GM18505 (cell line): ENCODE results near the gene GSTM1.
"Not testable (repeated sequence)": the region's sequence is repeated elsewhere in the genome, so short reads cannot be mapped to it uniquely, and the experiment has no call there.

ENCODE experiments used
- ATAC-seq: cut with Tn5 transposase; IDR thresholded peaks from one replicate; pipeline ENCODE4 v1.9.1; 2021; ENCODE audit not compliant: unreplicated experiment
- POLR2A ChIP-seq: IDR thresholded peaks from 4 replicates; pipeline ENCODE4 v1.6.1; 2011; ENCODE audit warnings: borderline replicate concordance; ENCODE audit not compliant: insufficient read depth, insufficient read length; ENCODE audit errors: extremely low read depth

The GSTM1 gene

GRCh38 chr1:109704173-109704572 is 16.6 kb downstream of the GSTM1 start:
- ATAC-seq, result no peak
- TF ChIP-seq POLR2A, result no peak

DNA sequence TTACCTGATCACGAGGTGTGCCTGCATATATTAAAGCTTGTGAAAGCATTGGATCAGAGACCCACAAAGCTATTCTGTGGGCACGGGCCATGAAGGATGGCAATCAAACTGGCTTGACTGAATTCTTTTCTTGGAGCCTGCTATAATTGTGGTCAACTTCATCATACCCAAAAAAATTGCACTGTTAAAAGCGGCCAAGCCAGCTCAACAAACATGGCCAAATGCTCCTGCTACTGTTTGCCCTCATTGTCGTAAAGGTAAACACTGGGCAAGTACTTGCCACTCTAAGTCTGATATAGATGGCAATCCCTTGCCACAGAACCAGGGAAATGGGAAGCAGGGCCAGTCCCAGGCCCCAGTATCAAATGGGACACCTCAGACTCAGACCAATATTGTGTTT is 17.8 kb downstream of the GSTM1 start:
- no peak for TF ChIP-seq POLR2A

DNA sequence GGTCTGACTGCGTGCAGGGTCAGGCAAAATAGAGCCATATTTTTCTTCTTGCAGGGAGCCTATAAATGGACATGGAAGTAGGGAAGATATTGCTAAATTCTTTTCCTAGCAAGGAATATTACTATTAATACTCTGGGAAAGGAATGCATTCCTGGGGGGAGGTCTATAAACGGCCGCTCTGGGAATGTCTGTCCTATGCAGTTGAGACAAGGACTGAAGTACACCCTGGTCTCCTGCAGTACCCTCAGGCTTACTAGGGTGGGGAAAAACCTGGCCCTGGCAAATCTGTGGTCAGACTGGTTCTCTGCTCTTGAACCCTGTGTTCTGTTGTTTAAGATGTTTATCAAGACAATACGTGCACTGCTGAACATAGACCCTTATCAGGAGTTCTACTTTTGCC is 21.3 kb downstream of the GSTM1 start:
- not testable (repeated sequence) for ATAC-seq

More for the DNA sequence above, 17.8 kb downstream of the GSTM1 start:
- ATAC-seq, result no peak

- not testable (repeated sequence) for ATAC-seq
These were observed 22.2 kb downstream of the GSTM1 start for GRCh38 chr1:109709822-109710221.

- not testable (repeated sequence) for ATAC-seq
These were observed 24.1 kb downstream of the GSTM1 start, which contains the start of gene GSTM5 for GRCh38 chr1:109711593-109712320. Gene GSTM5 (plus strand): TSS chr1:109712251. CDS start chr1:109712313, 62 bp downstream.

DNA sequence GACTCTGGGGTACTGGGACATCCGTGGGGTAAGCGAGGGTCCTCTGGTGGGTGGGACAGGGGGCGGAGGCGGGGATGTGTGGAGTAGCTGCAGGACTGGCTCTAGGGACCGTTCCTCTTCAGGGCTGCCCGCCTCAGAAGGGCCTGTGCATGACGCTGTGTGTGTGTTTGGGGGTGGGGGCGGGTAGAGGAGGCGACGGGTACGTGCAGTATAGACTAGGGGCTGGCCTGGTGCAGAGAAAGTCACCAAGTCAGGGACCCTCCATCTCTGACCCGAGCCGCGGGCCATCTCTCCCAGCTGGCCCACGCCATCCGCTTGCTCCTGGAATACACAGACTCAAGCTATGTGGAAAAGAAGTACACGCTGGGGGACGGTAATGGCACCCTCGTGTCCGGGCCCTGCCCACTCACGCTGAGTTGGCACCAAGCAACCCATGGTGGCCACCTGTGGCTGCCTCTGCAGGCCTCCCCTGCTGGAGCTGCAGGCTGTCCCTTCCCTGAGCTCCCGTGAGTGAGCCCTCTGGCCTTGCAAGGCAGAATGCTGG is 24.8 kb downstream of the GSTM1 start:
- no peak for ATAC-seq
- no peak for TF ChIP-seq POLR2A

DNA sequence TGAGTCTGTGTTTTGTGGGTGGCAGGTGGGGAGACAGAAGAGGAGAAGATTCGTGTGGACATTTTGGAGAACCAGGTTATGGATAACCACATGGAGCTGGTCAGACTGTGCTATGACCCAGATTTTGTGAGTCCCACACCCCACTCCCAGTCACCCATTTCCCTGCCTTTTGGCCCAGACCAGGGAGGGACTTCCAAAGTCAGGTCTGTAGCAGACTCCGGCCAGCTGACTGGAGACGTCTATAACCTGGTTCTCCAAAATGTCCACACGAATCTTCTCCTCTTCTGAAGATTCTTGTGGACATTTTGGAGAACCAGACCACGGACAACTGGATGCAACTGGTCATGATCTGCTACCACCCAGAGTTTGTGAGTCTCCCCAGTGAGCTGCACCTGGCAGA is 26.0 kb downstream of the GSTM1 start:
- ATAC-seq, result no peak
- TF ChIP-seq POLR2A, result no peak

GRCh38 chr1:109714661-109715372 is 27.2 kb downstream of the GSTM1 start:
- no peak for ATAC-seq
- TF ChIP-seq POLR2A, result no peak

GRCh38 chr1:109716121-109716520 is 28.5 kb downstream of the GSTM1 start:
- no peak for TF ChIP-seq POLR2A
- ATAC-seq, result no peak

DNA sequence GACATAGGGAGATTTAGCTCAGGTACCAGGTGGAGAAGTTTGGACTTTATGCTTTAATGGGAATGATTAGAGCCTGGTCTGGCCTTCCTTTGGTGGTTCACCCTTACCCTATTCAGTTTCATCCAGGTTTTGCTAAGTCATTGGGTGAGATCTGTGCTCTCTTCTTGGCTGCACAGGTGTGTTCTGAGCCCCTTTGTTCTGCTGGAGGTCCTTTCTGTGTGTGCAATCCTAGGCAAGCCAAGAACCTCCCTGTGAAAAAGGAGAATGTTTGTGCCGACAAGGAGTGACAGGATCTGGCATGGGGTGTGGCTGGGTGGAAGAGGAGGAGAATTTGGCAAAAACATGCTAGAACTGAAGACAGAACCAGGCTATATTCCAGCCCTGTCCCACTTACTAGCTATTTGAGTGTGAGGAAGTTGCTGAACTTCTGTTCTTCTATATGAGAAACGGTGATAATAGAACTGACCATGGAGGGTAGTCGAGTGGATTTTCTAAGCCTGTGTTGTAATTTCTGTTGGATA is 29.0 kb downstream of the GSTM1 start:
- no peak for ATAC-seq
- TF ChIP-seq POLR2A, result no peak

DNA sequence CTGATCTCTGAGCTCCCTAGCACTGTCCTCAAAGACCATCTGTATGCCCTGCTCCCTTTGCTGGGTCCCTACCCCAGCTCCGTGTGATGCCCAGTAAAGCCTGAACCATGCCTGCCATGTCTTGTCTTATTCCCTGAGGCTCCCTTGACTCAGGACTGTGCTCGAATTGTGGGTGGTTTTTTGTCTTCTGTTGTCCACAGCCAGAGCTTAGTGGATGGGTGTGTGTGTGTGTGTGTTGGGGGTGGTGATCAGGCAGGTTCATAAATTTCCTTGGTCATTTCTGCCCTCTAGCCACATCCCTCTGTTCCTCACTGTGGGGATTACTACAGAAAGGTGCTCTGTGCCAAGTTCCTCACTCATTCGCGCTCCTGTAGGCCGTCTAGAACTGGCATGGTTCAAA is 30.1 kb downstream of the GSTM1 start:
- no peak for ATAC-seq
- no peak for TF ChIP-seq POLR2A

DNA sequence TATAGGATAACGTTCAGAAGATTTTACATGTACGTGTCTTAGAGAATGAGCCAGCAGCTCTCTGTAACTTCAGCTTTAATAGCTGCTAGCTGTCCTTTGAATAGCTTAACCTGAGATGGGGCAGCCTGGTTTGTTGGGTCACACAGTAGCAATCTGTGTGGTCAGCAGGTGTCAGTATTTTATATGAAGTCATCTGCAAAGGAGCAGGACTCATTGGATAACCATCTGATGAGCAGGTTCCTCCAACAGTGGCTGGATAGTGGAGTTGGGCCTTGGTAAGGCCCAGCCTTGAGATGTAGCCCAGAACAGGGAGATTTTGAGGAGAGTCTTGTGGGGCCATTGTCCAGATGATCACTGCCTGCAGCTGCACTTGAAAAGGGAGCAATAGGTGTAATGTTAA is 30.9 kb downstream of the GSTM1 start:
- ATAC-seq, result no peak

GRCh38 chr1:109719337-109719837 is 31.8 kb downstream of the GSTM1 start:
- no peak for TF ChIP-seq POLR2A
- ATAC-seq, result no peak

More for the DNA sequence above, 30.9 kb downstream of the GSTM1 start:
- no peak for TF ChIP-seq POLR2A

DNA sequence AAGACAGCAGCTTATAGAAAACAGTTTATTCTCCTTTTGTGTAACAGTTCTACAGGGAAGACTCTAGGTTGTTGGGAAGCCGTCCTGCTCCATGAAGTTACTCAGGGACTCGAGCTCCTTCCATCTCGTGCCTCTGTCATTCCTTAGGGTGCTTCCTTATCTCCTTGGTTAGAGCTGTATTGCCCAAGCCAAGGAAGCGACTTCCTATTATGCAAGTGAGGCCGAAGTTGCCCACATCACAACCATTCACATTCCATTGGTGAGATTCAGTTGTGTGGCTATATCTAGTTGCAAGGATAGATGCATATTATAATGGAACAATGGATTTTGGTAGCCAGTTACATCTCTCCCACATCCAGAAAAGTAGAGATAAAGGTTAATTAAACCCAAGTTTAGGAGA is 33.4 kb downstream of the GSTM1 start:
- no peak for ATAC-seq
- no peak for TF ChIP-seq POLR2A
